Parathyroid adenoma (tissue), 2 donors: ENCODE measurements around the gene SUSD4.

Experiments used
- H2AFZ ChIP-seq: fragments of 300-600 bp; sonication (generic); one replicate; pipeline ENCODE4 v1.7.0; 2017; ENCODE audit warnings: antibody characterized with exemption, mild to moderate bottlenecking
- H3K27ac ChIP-seq: fragments of 300-600 bp; sonication (generic); one replicate; pipeline ENCODE4 v1.7.0; 2017
- H3K27me3 ChIP-seq: fragments of 300-600 bp; sonication (generic); one replicate; pipeline ENCODE4 v1.7.0; 2017; ENCODE audit warnings: low read length; ENCODE audit not compliant: control insufficient read depth, insufficient read depth
- H3K36me3 ChIP-seq: fragments of 300-600 bp; sonication (generic); one replicate; pipeline ENCODE4 v1.7.0; 2017; ENCODE audit warnings: low read length; ENCODE audit not compliant: control insufficient read depth, insufficient read depth
- H3K4me1 ChIP-seq: fragments of 300-600 bp; sonication (generic); one replicate; pipeline ENCODE4 v1.7.0; 2017; ENCODE audit warnings: control low read depth
- H3K4me2 ChIP-seq: fragments of 300-600 bp; sonication (generic); one replicate; pipeline ENCODE4 v1.7.0; 2017; ENCODE audit warnings: low read length
- H3K4me3 ChIP-seq: fragments of 300-600 bp; sonication (generic); one replicate; pipeline ENCODE4 v1.7.0; 2017; ENCODE audit warnings: low read depth, low read length
- H3K79me2 ChIP-seq: fragments of 300-600 bp; sonication (generic); one replicate; pipeline ENCODE4 v1.7.0; 2017; ENCODE audit warnings: control low read depth
- H3K9ac ChIP-seq: fragments of 300-600 bp; sonication (generic); one replicate; pipeline ENCODE4 v1.7.0; 2017; ENCODE audit warnings: mild to moderate bottlenecking
- H3K9me3 ChIP-seq: fragments of 300-600 bp; sonication (generic); one replicate; pipeline ENCODE4 v1.7.0; 2017; ENCODE audit warnings: low read length; ENCODE audit not compliant: control insufficient read depth
- CTCF ChIP-seq: fragments of 300-600 bp; sonication (generic); IDR thresholded peaks from one replicate; pipeline ENCODE4 v1.7.0; 2017; ENCODE audit warnings: antibody characterized with exemption, mild to moderate bottlenecking
- donor health status: primary hyperparathyroidism.

The SUSD4 gene

GRCh38 chr1:223203034-223203408 is 161.0 kb downstream of the SUSD4 start:
- no peak for TF ChIP-seq CTCF

DNA sequence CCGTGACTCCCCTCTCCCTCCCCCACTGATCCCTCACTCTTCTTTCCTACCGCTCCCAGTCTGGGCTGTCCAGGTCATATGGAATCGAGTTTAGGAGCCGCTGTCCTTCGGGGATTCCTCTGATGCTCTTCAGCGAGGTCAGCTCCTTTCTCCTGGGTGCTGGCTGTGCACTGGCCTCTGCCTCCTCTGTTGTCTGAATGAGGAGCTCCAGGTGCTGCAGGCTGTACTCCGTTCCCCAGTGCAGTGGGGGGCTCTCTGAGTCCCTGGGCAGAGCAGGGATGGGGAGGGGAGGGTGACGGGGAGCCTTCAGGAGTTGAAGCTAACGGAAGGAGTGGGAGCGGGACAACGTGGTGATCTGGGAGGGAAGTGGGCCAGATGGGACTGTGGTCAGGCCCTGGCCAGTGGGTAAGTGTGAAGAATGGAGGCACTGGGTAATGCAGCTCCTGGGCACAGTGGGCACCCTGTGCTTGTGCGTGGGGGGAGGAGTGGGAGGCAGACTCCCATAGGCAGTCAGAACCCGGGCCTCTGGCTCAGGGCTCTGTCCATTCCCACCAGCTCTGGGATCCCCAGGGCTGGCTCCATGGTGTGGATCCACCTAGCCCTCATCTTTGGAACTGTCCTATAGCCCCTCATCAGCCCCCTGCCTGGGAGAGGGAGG is 161.5 kb downstream of the SUSD4 start:
- H3K27ac ChIP-seq = no peak overlapping the region
- H2AFZ ChIP-seq = no peak overlapping the region
- H3K79me2 ChIP-seq = no peaks in the 10 kb centered on the region
- H3K36me3 ChIP-seq = no peaks in the 10 kb centered on the region
- no peak overlapping the region for H3K4me2 ChIP-seq
- no peaks in the 10 kb centered on the region for H3K27me3 ChIP-seq
- no peak overlapping the region for H3K9ac ChIP-seq
- no peak overlapping the region for H3K4me3 ChIP-seq
- no peak for TF ChIP-seq CTCF
- no peaks in the 10 kb centered on the region for H3K4me1 ChIP-seq
- H3K9me3 ChIP-seq = no peaks in the 10 kb centered on the region

More at GRCh38 chr1:223203034-223203408, 161.0 kb downstream of the SUSD4 start:
- Histone ChIP-seq H2AFZ (no peak overlapping the region), H3K27ac (no peak overlapping the region), H3K36me3 (no peaks in the 10 kb centered on the region), H3K4me1 (no peaks in the 10 kb centered on the region), H3K4me2 (no peak overlapping the region), H3K4me3 (no peak overlapping the region), H3K9ac (no peak overlapping the region), H3K9me3 (no peaks in the 10 kb centered on the region), H3K79me2 (no peaks in the 10 kb centered on the region), H3K27me3 (no peaks in the 10 kb centered on the region)

DNA sequence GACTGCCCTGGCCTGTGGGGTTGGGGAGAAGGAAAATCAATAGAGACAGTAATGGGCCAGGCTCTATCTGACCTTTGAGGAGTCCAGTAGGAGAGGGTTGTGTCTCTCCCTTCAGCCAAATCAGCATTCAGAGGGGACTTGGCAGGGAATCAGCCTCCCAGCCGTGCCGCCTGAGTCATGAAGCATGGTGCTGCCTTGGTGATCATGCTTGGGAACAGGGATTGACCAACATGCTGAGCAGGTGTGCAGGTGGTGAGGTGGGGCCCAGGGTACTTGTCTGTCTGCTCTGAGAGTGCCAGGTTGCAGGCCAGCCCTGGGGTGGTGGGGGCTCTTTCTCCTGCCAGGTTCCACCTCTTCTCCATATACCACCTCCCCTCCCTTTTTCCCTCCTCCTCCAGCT is 162.0 kb downstream of the SUSD4 start:
- Histone ChIP-seq H3K79me2 (no peaks in the 10 kb centered on the region), H3K36me3 (no peaks in the 10 kb centered on the region), H3K9ac (no peak overlapping the region), H3K4me1 (no peaks in the 10 kb centered on the region), H2AFZ (no peak overlapping the region), H3K9me3 (no peaks in the 10 kb centered on the region), H3K27me3 (no peaks in the 10 kb centered on the region), H3K4me3 (no peak overlapping the region), H3K27ac (no peak overlapping the region), H3K4me2 (no peak overlapping the region)
- no peak for TF ChIP-seq CTCF

DNA sequence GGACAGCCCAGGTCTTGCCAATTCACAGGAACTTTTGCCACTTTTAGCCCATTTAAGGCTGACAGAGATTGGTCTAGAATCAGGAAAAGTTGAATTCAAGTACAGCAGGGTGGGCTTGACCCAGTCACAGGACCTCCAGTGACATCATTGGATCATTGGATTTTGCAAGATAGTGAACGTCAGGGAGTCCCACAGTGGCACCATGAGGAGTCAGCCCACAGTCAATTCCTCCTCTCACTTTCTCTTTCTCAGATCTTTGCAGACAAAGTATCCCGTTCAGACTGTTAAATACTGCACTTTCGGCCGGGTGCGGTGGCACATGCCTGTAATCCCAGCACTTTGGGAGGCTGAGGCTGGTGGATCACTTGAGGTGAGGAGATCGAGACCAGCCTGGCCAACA is 163.1 kb downstream of the SUSD4 start:
- Histone ChIP-seq H3K9me3 (no peaks in the 10 kb centered on the region), H3K4me1 (no peaks in the 10 kb centered on the region), H3K4me2 (no peak overlapping the region), H3K27ac (no peak overlapping the region), H3K9ac (no peak overlapping the region), H2AFZ (no peak overlapping the region), H3K79me2 (no peaks in the 10 kb centered on the region), H3K4me3 (no peak overlapping the region), H3K36me3 (no peaks in the 10 kb centered on the region), H3K27me3 (no peaks in the 10 kb centered on the region)
- TF ChIP-seq CTCF = no peak

DNA sequence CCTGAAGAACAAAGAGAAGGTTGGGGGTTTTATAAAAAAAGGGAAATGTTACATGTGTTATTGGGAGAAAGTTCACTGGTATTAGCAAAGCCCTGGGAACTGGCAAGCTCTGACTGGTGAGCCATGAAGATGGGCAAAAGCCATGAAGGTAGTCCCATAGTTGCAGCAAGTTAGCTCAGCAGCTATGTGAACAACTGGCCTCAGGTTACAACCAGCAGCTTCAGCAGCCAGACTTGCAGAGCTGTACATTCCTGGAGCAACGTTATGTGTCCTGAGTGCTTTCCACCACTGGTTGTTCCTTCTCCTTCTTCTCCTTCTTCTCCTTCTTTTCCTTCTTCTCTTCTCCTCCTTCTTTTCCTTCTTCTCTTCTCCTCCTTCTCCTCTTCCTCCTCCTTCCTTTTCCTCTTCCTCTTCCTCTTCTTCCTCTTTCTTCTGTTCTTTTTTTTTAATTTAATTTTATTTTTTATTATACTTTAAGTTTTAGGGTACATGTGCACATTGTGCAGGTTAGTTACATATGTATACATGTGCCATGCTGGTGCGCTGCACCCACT is 164.8 kb downstream of the SUSD4 start:
- no peak overlapping the region for H3K9ac ChIP-seq
- H2AFZ ChIP-seq = no peak overlapping the region
- H3K4me2 ChIP-seq = no peak overlapping the region
- H3K9me3 ChIP-seq = no peaks in the 10 kb centered on the region
- H3K27ac ChIP-seq = no peak overlapping the region
- no peak overlapping the region for H3K4me3 ChIP-seq
- H3K4me1 ChIP-seq = no peaks in the 10 kb centered on the region
- no peaks in the 10 kb centered on the region for H3K27me3 ChIP-seq
- no peaks in the 10 kb centered on the region for H3K79me2 ChIP-seq
- TF ChIP-seq CTCF = no peak
- no peaks in the 10 kb centered on the region for H3K36me3 ChIP-seq
